ENCODE results near the gene CT47A7. TPM values are rescaled to one million over a fixed set of nuclear protein-coding genes. Genes with fewer than 3 reads are reported as not detected.
"Not testable (repeated sequence)": the region's sequence is repeated elsewhere in the genome, so short reads cannot be mapped to it uniquely, and the experiment has no call there.

CT47A7 gene
- not detected in 2 replicates for total RNA-seq (2014; rRNA removed; shearing (Covaris generic))
- polyA plus RNA-seq (2015; cell fraction: cytosol; rRNA removed), result not detected in 2 replicates
- not detected in 2 replicates for polyA plus RNA-seq (2015; cell fraction: nucleus; rRNA removed)

- DNase-seq (ENCODE audit: low read depth, low spot score); in situ Hi-C loops (cut with HindIII; ENCODE audit: low pct_unique_long_range_greater_than_20kb, low sequenced_read_pairs): not testable (repeated sequence)
Measured at GRCh38 chrX:120956500-120956899, at the start of gene CT47A7. Gene CT47A7 (minus strand): TSS chrX:120956600. CDS start chrX:120956345, 255 bp downstream.

DNA sequence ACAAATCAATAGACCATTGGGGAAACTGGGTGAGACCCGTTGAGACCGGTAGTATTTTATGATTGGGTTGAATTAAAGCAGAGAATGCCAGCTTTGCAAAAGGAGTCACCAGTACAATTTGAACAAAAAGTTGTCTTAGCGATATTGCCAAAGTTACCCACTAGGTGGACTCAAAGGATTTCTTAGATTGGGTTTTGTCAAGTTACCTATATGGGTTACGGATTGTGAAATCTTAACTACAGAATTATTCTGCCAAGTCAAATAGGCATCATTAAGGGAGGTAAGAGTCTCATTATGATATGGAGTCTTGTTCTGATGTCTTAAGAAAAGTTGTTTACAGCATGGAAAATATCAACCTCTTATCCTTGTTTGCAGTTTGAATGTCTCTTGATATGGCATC, 44.2 kb upstream of the CT47A7 start:
- in situ Hi-C loops (cut with HindIII; ENCODE audit: low pct_unique_long_range_greater_than_20kb, low sequenced_read_pairs), result no loop called here
- peak; percentile 81 for DNase-seq (ENCODE audit: low read depth, low spot score)

DNA sequence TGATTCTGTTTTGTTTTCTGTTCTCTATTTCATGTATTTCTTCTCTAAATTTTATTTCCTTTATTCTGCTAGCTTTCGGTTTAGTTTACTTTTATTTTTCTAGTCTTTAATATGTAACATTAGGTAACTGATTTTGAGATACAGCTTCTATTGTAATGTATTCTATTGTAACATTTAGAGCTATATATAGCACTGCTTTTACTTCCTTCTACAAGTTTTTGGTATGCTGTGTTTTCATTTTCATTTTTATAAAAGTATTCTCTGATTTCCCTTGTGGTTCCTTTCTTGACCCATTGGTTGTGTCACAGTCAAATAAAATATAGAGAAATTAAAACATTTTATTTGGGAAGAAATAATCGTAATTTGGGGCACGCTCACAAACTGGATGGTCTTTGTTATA, 43.0 kb upstream of the CT47A7 start:
- DNase-seq (ENCODE audit: low read depth, low spot score), result no peak
- in situ Hi-C loops (cut with HindIII; ENCODE audit: low pct_unique_long_range_greater_than_20kb, low sequenced_read_pairs), result no loop called here

DNA sequence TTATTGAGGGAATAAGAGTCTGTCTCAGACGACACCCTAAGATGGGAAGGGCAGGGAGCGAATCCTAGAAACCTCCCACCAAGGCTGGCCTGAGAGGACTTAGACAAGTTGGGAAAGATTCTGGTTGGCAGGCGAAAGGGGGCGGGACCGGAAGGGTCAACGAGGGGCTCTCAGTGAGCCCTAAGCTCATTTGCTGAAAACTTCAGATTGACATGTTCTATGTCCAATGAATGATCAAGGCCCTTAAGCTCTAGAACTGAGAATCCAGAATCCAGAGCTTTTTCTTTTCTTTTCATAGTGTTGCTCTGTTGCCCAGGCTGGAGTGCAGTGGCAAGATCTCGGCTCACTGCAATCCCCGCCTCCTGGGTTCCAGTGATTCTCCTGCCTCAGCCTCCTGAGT, 29.3 kb upstream of the CT47A7 start, which contains the start of gene CT47A1:
Gene CT47A1 (minus strand): TSS at position 101 of the 400 bp plus-strand sequence. CDS start 231 bp downstream, outside the sequence.
- DNase-seq (ENCODE audit: low read depth, low spot score); in situ Hi-C loops (cut with HindIII; ENCODE audit: low pct_unique_long_range_greater_than_20kb, low sequenced_read_pairs): not testable (repeated sequence)

Small RNA genes lying within 50 kb of the gene (small RNA-seq; reads per million reads assigned to genes)
- gene AL670379.1, result 0 reads per million in 2 experiments
- 0 reads per million in 2 experiments for gene AL670379.10
- 0 reads per million in 2 experiments for gene AL670379.11
- gene AL670379.12, result 0 reads per million in 2 experiments
- gene AL670379.2, result 0 reads per million in 2 experiments
- gene AL670379.3, result 0 reads per million in 2 experiments
- gene AL670379.4, result 0 reads per million in 2 experiments
- gene AL670379.5, result 0 reads per million in 2 experiments
- gene AL670379.6, result 0 reads per million in 2 experiments
- gene AL670379.7, result 0 reads per million in 2 experiments
- gene AL670379.8, result 0 reads per million in 2 experiments
- gene AL670379.9, result 0 reads per million in 2 experiments

Other genes starting within 250 kb of the CT47A7 start
- gene CT47B1, start 80.7 kb downstream of the CT47A7 start, total RNA-seq (2014; rRNA removed; shearing (Covaris generic)), result not detected in 2 replicates
- not detected in 2 replicates for gene CT47A11, start 19.4 kb downstream of the CT47A7 start, total RNA-seq (2014; rRNA removed; shearing (Covaris generic))
- gene CT47A10, start 14.6 kb downstream of the CT47A7 start, total RNA-seq (2014; rRNA removed; shearing (Covaris generic)), result not detected in 2 replicates
- not detected in 2 replicates for gene CT47A9, start 9.7 kb downstream of the CT47A7 start, total RNA-seq (2014; rRNA removed; shearing (Covaris generic))
- not detected in 2 replicates for gene CT47A8, start 4.9 kb downstream of the CT47A7 start, total RNA-seq (2014; rRNA removed; shearing (Covaris generic))
- gene CT47A6, start 4.9 kb upstream of the CT47A7 start, total RNA-seq (2014; rRNA removed; shearing (Covaris generic)), result not detected in 2 replicates
- not detected in 2 replicates for gene CT47A5, start 9.7 kb upstream of the CT47A7 start, total RNA-seq (2014; rRNA removed; shearing (Covaris generic))
- not detected in 2 replicates for gene CT47A4, start 14.6 kb upstream of the CT47A7 start, total RNA-seq (2014; rRNA removed; shearing (Covaris generic))
- not detected in 2 replicates for gene CT47A3, start 19.5 kb upstream of the CT47A7 start, total RNA-seq (2014; rRNA removed; shearing (Covaris generic))
- not detected in 2 replicates for gene CT47A2, start 24.3 kb upstream of the CT47A7 start, total RNA-seq (2014; rRNA removed; shearing (Covaris generic))
- not detected in 2 replicates for gene CT47A1, start 29.2 kb upstream of the CT47A7 start, total RNA-seq (2014; rRNA removed; shearing (Covaris generic))
- gene GLUD2, start 91.0 kb upstream of the CT47A7 start, total RNA-seq (2014; rRNA removed; shearing (Covaris generic)), result 16.8 and 19.9 TPM in 2 replicates